Bone marrow (tissue), 2 donors: ENCODE data around the gene TMTC1.

ENCODE experiments used
- DNase-seq, 2 donors: peaks; one replicate each; lab custom pipeline; 2025; lab: John Stamatoyannopoulos, UW

Gene TMTC1

GRCh38 chr12:29533815-29534489, 249.8 kb downstream of the TMTC1 start:
- DNase-seq: no peak

DNA sequence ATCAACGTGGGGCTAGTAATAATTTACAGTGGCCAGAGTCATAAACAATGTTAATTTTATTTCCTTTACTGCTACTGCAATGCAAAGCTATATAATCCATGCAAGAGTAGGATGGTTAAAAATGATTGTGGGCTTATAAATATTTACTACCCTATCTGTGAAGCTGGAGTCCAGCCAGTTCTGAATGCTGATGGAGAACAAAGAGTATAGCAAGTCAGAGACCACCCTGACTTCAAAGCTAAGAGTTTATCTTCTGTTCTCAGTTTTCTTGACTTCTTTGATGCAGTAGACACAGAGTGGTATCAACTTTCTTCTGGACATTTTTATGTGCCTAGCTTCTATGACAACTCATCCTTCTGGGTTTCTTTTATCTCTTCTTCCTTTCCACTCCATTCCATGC, 252.3 kb downstream of the TMTC1 start:
- DNase-seq: no peak

DNA sequence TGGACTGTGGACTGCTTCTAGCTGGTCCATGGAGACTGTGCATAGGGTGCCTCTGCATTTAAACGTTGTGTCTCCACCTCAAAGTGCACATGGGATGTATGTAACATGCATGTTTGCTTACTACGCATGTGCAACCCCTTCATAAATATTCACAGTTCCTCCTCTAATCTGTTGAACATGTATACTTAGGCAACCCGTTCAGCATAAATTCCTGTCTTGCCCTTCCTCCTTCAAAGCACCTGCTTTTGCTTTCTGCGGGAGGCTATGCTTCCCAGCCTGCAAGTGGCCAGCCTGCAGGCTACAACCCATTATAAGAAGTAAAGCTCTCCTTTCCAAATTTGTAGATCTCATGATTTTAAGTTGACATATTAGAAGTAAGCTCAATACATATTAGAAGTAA, 253.3 kb downstream of the TMTC1 start:
- no peak for DNase-seq

GRCh38 chr12:29528161-29528560, 255.6 kb downstream of the TMTC1 start:
- DNase-seq: no peak

GRCh38 chr12:29521951-29522350, 261.8 kb downstream of the TMTC1 start:
- no peak for DNase-seq

GRCh38 chr12:29519585-29520182, 264.1 kb downstream of the TMTC1 start:
- DNase-seq: no peak

DNA sequence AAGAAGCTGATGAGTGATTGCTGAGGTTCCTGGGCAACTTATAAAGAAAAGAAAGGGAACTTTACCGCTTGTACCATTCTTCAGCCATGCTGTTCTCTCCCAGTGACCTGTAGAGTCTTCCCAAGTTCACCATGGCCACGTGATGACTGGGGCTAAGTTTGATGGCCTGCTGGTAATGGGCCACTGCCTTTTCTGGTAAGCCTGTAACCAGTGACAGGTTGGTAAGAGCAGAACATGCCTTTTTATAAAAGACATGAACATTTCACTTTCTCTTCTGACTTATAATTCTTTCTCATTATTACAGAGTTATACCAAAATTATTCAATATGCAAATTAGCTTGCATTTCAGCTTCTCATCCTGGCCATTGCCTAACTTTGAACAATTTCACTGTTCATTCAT, 265.3 kb downstream of the TMTC1 start:
- no peak for DNase-seq

- DNase-seq: no peak
Observed at GRCh38 chr12:29517264-29517663, 266.5 kb downstream of the TMTC1 start.

DNA sequence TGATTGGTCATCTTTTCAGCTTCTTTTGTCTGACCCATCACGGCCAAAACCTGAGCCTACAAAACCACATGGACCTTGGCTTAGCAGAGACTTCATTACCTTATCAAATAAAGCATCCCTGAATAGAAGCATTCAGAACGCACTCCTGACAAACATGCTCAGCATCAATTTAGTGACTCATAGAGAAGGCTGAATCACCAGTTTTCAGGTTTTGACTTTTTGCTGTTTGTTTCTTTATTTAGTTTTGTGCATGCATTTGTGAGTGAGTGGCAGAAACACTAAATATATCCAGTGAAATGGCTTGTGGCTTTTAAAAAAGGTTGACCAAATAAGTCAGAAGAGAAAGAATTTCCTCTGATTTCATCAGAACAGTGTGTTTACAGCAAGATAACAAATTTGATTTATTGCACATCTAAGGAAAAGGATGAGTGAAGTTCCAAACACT, 267.3 kb downstream of the TMTC1 start:
- no peak for DNase-seq

GRCh38 chr12:29510591-29511185, 273.1 kb downstream of the TMTC1 start:
- DNase-seq: no peak

DNA sequence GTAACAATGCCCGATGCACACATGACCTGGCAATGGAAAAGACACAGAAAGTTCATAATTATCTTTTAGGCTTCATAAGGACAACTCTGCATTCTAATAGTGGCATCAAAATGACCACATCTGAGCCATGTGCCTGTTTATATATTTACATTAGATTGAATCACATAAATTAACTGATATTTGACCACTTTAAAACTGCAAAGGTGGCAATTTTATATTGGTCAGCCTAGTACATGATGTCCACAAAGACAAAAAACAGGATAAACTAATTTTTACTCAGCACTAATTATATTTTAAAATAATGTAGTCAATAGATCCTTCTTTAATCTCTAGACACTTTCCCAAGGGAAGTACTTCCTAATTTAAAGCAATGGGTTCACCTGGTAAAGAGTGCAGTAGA, 274.2 kb downstream of the TMTC1 start:
- no peak for DNase-seq

- DNase-seq: no peak
Observed at GRCh38 chr12:29508949-29509348, 274.8 kb downstream of the TMTC1 start.

GRCh38 chr12:29505122-29505521, 278.6 kb downstream of the TMTC1 start:
- no peak for DNase-seq

DNA sequence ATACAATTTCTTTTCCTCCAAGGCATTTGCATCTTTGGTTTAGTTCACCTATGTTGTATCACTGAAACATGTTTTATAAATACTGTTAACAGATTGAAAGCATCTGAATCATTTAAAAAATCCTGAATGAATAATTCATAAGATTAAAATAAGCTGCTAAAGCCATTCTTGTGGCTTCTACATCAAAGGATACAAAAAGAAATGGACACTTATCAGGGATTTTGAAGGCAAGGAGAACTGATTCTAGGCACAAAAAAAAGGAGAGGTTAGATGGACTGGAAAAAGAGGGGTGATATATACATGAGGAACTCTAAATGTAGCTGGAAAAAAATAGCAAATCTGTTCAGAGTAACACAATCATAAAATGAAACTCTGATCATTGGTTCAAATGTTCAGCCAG, 280.5 kb downstream of the TMTC1 start:
- no peak for DNase-seq

- no peak for DNase-seq
Observed at GRCh38 chr12:29499235-29499634, 284.5 kb downstream of the TMTC1 start.

DNA sequence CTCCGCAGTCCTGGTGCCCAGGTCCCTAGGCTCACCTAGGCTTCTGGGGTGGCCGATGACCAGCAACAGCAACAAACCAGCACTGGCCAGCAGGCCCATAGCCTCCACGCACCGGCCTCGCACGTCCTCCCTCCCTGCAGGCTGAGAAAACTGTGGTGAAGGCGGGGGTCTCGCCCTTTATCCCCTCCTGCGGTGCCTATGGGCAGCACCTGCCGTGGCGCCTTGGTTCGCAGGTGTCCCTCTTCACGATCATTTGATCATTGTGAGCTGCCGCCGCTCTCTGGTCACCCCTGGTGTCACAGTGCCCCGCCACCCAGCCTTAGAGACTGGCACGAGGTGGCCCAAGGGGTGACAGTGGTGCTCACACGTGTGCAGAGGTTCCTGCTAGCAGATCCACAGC, 286.2 kb downstream of the TMTC1 start, which contains the start of gene OVCH1:
Gene OVCH1 (minus strand): TSS at position 99 of the 400 bp plus-strand sequence. CDS start 0 bp downstream, at position 99.
- DNase-seq: no peak

GRCh38 chr12:29492891-29493290, 290.9 kb downstream of the TMTC1 start:
- DNase-seq: no peak

GRCh38 chr12:29486972-29487371, 296.8 kb downstream of the TMTC1 start:
- DNase-seq: no peak

- no peak for DNase-seq
Observed at GRCh38 chr12:29463198-29463597, 320.5 kb downstream of the TMTC1 start.

DNA sequence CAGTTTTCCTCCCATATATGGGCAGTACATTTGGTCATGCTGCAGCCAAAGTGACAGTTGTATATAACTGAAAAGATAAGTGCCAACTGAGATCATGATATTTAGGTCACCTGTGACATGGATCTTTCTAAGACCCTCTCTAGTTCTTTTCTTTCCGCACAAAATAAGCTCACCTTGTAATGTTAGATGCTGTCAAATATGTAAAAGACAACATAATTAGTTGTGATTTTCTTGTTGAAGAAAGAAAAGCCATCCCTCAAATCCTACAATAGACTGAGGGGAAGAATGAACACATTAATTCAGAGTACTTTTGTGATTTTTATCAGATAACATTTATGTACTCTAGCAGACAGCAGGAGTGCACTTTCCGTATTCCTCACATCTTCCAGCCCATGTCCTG, 323.7 kb downstream of the TMTC1 start:
- DNase-seq: no peak

DNA sequence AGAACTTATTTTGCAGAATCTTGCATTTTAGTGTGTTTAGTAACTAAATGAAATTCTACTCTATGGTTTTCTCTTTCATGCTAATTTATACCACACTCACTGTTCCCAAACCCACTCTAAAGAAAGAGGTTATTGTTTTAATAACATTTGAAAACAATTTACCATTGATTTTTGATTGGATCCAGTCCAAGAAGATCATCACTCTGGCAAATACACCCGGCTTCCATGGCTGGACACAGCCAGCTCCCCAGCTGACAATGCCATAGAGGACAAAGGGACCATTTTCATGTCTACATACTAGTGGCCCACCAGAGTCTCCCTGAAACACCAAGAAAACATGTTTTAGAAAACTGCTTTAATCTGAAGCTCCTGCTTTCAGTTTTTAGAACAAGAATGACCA, 328.7 kb downstream of the TMTC1 start:
- no peak for DNase-seq

- DNase-seq: no peak
Observed at GRCh38 chr12:29451888-29452287, 331.9 kb downstream of the TMTC1 start.
